SJCRH30 (cell line): ENCODE results near the gene TRAF1. TPM values are rescaled to one million over a fixed set of nuclear protein-coding genes. Genes with fewer than 3 reads are reported as not detected.

Experiments
- DNase-seq, 2 experiments: peaks; one replicate each; pipeline ENCODE4 v3.0.0-alpha.2; 2015 to 2020
- H3K27ac ChIP-seq: fragments of 250-450 bp; sonication (Bioruptor Pico); 2 replicates; pipeline ENCODE4 v1.5.1; 2020; ENCODE audit warnings: mild to moderate bottlenecking, moderate library complexity
- H3K27me3 ChIP-seq: fragments of 250-450 bp; sonication (Bioruptor Pico); 2 replicates; pipeline ENCODE4 v1.5.1; 2020; ENCODE audit warnings: mild to moderate bottlenecking, moderate library complexity
- H3K36me3 ChIP-seq: fragments of 250-450 bp; sonication (Bioruptor Pico); 2 replicates; pipeline ENCODE4 v1.5.1; 2020; ENCODE audit warnings: mild to moderate bottlenecking, moderate library complexity
- H3K4me1 ChIP-seq: fragments of 250-450 bp; sonication (Bioruptor Pico); 2 replicates; pipeline ENCODE4 v1.5.1; 2020; ENCODE audit warnings: mild to moderate bottlenecking, moderate library complexity
- H3K4me3 ChIP-seq: fragments of 250-450 bp; sonication (Bioruptor Pico); 2 replicates; pipeline ENCODE4 v1.5.1; 2020; ENCODE audit warnings: mild to moderate bottlenecking, moderate library complexity
- H3K9me3 ChIP-seq: fragments of 250-450 bp; sonication (Bioruptor Pico); replicated peaks from 2 replicates; pipeline ENCODE4 v1.5.1; 2020; ENCODE audit warnings: mild to moderate bottlenecking, moderate library complexity
- total RNA-seq: library from RNA; depleted of rRNA; stranded (reverse); fragments of >200 nt; shearing (Covaris generic); gene quantifications from 2 replicates; pipeline ENCODE4 v1.2.3, GENCODE V29; 2014

Gene TRAF1
- total RNA-seq, 1 experiment from 2014 or later, result 0.26 TPM

- Histone ChIP-seq H3K36me3 (no peaks in the 10 kb centered on the region), H3K4me1 (peaks cover 14% of the 10 kb centered on the region), H3K4me3 (no peak overlapping the region), H3K9me3 (0 out of 2 replicates have a peak, but pooled peaks cover 2% of the 10 kb centered on the region), H3K27me3 (no peaks in the 10 kb centered on the region), H3K27ac (no peak overlapping the region)
- DNase-seq, result no peak
Observed at GRCh38 chr9:120948824-120949223, 22.2 kb upstream of the TRAF1 start.

DNA sequence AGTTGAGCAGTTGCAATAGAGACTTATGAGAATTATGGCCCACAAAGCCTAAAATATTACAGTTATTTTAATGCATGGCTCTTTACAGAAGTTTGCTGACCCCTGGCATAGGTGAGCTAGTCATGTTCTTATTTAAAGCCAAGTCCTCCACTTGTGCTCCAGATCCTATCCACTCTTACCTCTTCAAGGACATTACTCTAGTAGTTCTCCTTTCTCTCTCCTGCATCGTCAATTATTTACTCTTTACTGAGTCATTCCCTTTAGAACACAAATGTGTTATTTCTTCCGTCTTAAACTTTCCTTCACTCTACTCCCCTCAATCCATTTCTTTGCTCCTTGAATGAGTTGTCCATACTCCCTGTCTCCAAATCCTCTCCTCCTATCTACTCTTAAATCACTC, 20.6 kb upstream of the TRAF1 start:
- Histone ChIP-seq H3K27ac (no peak overlapping the region), H3K27me3 (no peaks in the 10 kb centered on the region), H3K4me3 (no peak overlapping the region), H3K4me1 (peaks cover 19% of the 10 kb centered on the region), H3K36me3 (no peaks in the 10 kb centered on the region), H3K9me3 (0 out of 2 replicates have a peak, but pooled peaks cover 2% of the 10 kb centered on the region)
- DNase-seq, result no peak

DNA sequence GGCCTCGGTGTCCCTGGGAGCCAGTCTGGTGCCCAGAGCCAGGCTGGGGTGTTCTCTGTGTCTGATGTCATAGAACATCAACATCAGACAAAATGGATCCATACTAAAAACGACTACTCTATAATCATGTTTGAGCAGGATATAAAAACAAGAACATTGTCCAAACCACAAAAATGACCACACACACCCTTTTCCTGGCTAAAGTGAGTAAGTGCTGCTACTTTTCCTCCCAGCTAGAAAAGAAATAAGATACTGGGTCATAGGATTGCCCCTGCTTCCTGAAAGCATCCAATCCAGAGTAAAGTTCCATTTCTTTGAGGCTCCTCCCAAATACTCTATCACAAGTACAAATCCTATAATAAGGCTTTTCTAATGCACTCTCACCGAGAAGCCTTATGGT, 19.7 kb upstream of the TRAF1 start:
- Histone ChIP-seq H3K27me3 (no peaks in the 10 kb centered on the region), H3K36me3 (no peaks in the 10 kb centered on the region), H3K4me1 (peaks cover 21% of the 10 kb centered on the region), H3K27ac (no peak overlapping the region), H3K4me3 (no peak overlapping the region), H3K9me3 (0 out of 2 replicates have a peak, but pooled peaks cover 2% of the 10 kb centered on the region)
- DNase-seq, result no peak

GRCh38 chr9:120944948-120945347, 18.4 kb upstream of the TRAF1 start:
- H3K4me1 ChIP-seq, result peaks cover 13% of the 10 kb centered on the region
- H3K36me3 ChIP-seq, result no peaks in the 10 kb centered on the region
- H3K4me3 ChIP-seq, result no peak overlapping the region
- DNase-seq, result no peak
- H3K9me3 ChIP-seq, result 0 out of 2 replicates have a peak, but pooled peaks cover 2% of the 10 kb centered on the region
- no peaks in the 10 kb centered on the region for H3K27me3 ChIP-seq
- H3K27ac ChIP-seq, result no peak overlapping the region

GRCh38 chr9:120944434-120944843, 17.8 kb upstream of the TRAF1 start:
- Histone ChIP-seq H3K36me3 (no peaks in the 10 kb centered on the region), H3K4me1 (peaks cover 13% of the 10 kb centered on the region), H3K27ac (no peak overlapping the region), H3K4me3 (no peak overlapping the region), H3K27me3 (no peaks in the 10 kb centered on the region), H3K9me3 (0 out of 2 replicates have a peak, but pooled peaks cover 2% of the 10 kb centered on the region)
- no peak for DNase-seq

GRCh38 chr9:120942186-120943001, 15.8 kb upstream of the TRAF1 start:
- Histone ChIP-seq H3K4me3 (no peak overlapping the region), H3K9me3 (no peaks in the 10 kb centered on the region), H3K27ac (no peak overlapping the region)

DNA sequence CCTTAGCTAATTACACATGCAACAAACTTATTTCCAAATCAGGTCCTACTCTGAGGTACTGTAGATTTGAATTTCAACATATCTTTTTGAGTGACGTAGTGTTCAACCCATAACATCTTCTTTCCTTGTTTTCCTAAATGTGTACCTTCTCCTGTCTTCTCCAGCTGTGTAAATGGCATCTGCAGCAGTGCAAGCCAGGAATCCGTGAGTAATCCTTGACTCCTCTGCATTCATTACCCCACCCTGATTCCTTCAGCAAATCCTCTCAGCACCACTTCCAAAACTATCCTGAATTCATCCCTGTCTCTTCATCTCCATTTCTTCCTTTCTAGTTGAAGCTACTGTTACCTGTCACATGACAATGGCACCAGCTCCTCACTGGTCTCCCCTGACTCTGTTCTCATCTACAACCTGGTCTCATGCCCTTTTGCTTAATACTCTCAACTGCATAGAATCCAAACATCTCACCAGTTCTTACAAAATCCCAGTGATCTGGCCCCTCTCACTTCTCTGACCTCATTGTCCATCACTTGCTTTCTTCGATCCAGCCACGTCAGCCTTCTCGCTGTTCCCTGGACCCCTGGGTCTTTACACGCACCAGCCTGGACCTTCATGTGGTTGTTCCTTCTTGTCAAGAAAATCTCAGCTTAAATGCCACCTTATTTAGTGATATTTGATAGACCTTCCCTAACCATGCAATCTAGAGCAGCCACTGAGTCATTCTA, 14.6 kb upstream of the TRAF1 start:
- H3K9me3 ChIP-seq, result no peaks in the 10 kb centered on the region
- DNase-seq, result no peak
- H3K27ac ChIP-seq, result no peak overlapping the region
- H3K4me1 ChIP-seq, result peaks cover 16% of the 10 kb centered on the region
- no peaks in the 10 kb centered on the region for H3K36me3 ChIP-seq
- H3K27me3 ChIP-seq, result no peaks in the 10 kb centered on the region
- H3K4me3 ChIP-seq, result no peak overlapping the region

More at GRCh38 chr9:120942186-120943001, 15.8 kb upstream of the TRAF1 start:
- H3K36me3 ChIP-seq, result no peaks in the 10 kb centered on the region
- DNase-seq, result peak; percentile 44 to 57
- no peaks in the 10 kb centered on the region for H3K27me3 ChIP-seq
- peaks cover 13% of the 10 kb centered on the region for H3K4me1 ChIP-seq

GRCh38 chr9:120940573-120940972, 14.0 kb upstream of the TRAF1 start:
- Histone ChIP-seq H3K4me1 (peaks cover 20% of the 10 kb centered on the region), H3K4me3 (no peak overlapping the region), H3K9me3 (no peaks in the 10 kb centered on the region), H3K27me3 (no peaks in the 10 kb centered on the region), H3K36me3 (no peaks in the 10 kb centered on the region), H3K27ac (no peak overlapping the region)
- DNase-seq, result no peak

GRCh38 chr9:120938851-120939250, 12.3 kb upstream of the TRAF1 start:
- H3K4me1 ChIP-seq, result peaks cover 22% of the 10 kb centered on the region
- H3K9me3 ChIP-seq, result no peaks in the 10 kb centered on the region
- no peak overlapping the region for H3K27ac ChIP-seq
- DNase-seq, result no peak
- no peak overlapping the region for H3K4me3 ChIP-seq
- H3K27me3 ChIP-seq, result no peaks in the 10 kb centered on the region
- H3K36me3 ChIP-seq, result no peaks in the 10 kb centered on the region

DNA sequence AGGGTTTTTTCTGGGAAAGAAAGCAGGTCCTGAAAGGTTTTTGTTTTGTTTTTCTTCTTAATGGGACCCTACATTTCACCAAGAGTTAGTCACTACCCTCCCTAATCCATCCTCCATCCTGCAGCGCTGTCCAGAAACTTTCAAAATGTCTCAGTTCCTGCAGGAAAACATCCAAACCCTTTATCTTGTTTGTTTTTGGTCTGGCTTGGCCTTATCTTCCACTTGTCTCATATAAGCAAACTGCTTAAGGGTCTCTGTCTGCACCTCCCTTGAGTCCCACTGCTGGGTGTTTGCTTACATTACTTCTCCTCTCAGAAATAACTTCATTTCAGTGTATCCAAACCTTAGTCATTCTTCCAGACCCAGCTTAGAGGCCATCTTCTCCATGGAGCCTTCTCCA, 11.0 kb upstream of the TRAF1 start:
- Histone ChIP-seq H3K27ac (no peak overlapping the region), H3K4me3 (no peak overlapping the region), H3K4me1 (peaks cover 21% of the 10 kb centered on the region), H3K36me3 (no peaks in the 10 kb centered on the region), H3K9me3 (no peaks in the 10 kb centered on the region), H3K27me3 (no peaks in the 10 kb centered on the region)
- DNase-seq, result no peak

GRCh38 chr9:120937127-120937526, 10.5 kb upstream of the TRAF1 start:
- H3K27me3 ChIP-seq, result no peaks in the 10 kb centered on the region
- no peak overlapping the region for H3K4me3 ChIP-seq
- DNase-seq, result no peak
- peaks cover 18% of the 10 kb centered on the region for H3K4me1 ChIP-seq
- H3K36me3 ChIP-seq, result no peaks in the 10 kb centered on the region
- no peaks in the 10 kb centered on the region for H3K9me3 ChIP-seq
- no peak overlapping the region for H3K27ac ChIP-seq

DNA sequence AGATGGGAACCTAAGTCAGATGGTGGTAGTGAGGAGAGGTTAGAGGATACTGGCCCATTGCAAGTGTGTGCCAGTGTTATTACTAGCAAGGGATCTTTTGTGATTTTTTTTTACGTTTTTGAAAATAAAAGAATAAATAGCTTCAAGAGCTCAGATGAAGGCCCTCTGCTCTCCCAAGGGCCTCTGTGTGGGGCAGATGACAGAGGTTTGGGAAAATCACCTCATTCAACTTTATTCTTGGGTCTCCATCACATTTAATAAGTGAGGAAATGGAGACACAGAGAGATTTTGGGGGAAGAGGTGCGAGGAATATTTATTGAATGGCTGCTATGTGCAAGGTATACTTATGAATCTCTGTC, 10.1 kb upstream of the TRAF1 start:
- peaks cover 20% of the 10 kb centered on the region for H3K4me1 ChIP-seq
- no peak for DNase-seq
- H3K36me3 ChIP-seq, result no peaks in the 10 kb centered on the region
- no peaks in the 10 kb centered on the region for H3K27me3 ChIP-seq
- no peak overlapping the region for H3K4me3 ChIP-seq
- H3K27ac ChIP-seq, result no peak overlapping the region
- H3K9me3 ChIP-seq, result no peaks in the 10 kb centered on the region

- peak; percentile 94 to 96 for DNase-seq
- peaks cover 25% of the 10 kb centered on the region for H3K4me1 ChIP-seq
- peak overlapping the region; percentile 4 for H3K4me3 ChIP-seq
- no peak overlapping the region for H3K27ac ChIP-seq
- H3K9me3 ChIP-seq, result no peaks in the 10 kb centered on the region
- H3K36me3 ChIP-seq, result no peaks in the 10 kb centered on the region
- no peaks in the 10 kb centered on the region for H3K27me3 ChIP-seq
Observed at GRCh38 chr9:120936011-120936763, 9.6 kb upstream of the TRAF1 start.

- Histone ChIP-seq H3K4me1 (peaks cover 26% of the 10 kb centered on the region), H3K27ac (no peak overlapping the region), H3K36me3 (no peaks in the 10 kb centered on the region), H3K9me3 (no peaks in the 10 kb centered on the region), H3K4me3 (peak overlapping the region; percentile 4), H3K27me3 (no peaks in the 10 kb centered on the region)
- DNase-seq, result peak; percentile 94 to 97
Observed at GRCh38 chr9:120935383-120935857, 8.8 kb upstream of the TRAF1 start.

GRCh38 chr9:120934281-120934680, 7.7 kb upstream of the TRAF1 start:
- Histone ChIP-seq H3K9me3 (no peaks in the 10 kb centered on the region), H3K4me3 (no peak overlapping the region), H3K4me1 (peaks cover 26% of the 10 kb centered on the region), H3K36me3 (no peaks in the 10 kb centered on the region), H3K27ac (no peak overlapping the region), H3K27me3 (no peaks in the 10 kb centered on the region)
- DNase-seq, result no peak
